Skeletal muscle tissue (tissue), 4 donors: ENCODE measurements around the gene PODNL1. TPM values are rescaled to one million over a fixed set of nuclear protein-coding genes. Genes with fewer than 3 reads are reported as not detected.
A peak's percentile ranks its signal among the peaks of the same experiment; 100 is the strongest.
"Not testable (repeated sequence)": the region's sequence is repeated elsewhere in the genome, so short reads cannot be mapped to it uniquely, and the experiment has no call there.

Experiments
- H3K27ac ChIP-seq: one replicate; pipeline ENCODE4 v1.7.0; 2013; ENCODE audit warnings: mild to moderate bottlenecking, low read depth, low read length, inconsistent platforms
- H3K27me3 ChIP-seq, 3 donors: one replicate each; pipeline ENCODE4 v1.7.0; 2013; ENCODE audit warnings: low read length in 3 of 3; ENCODE audit not compliant: control insufficient read depth in 3 of 3, insufficient read depth in 3 of 3
- H3K36me3 ChIP-seq, 3 donors: one replicate each; pipeline ENCODE4 v1.7.0; 2013; ENCODE audit warnings: low read length in 3 of 3; ENCODE audit not compliant: control insufficient read depth in 3 of 3, insufficient read depth in 3 of 3
- H3K4me1 ChIP-seq, 3 donors: one replicate each; pipeline ENCODE4 v1.7.0; 2013; ENCODE audit warnings: low read length in 3 of 3, mild to moderate bottlenecking in 3 of 3; ENCODE audit not compliant: control insufficient read depth in 3 of 3, insufficient read depth in 3 of 3
- H3K4me3 ChIP-seq, 3 donors: one replicate each; pipeline ENCODE4 v1.7.0; 2013; ENCODE audit warnings: low read length in 3 of 3
- H3K9ac ChIP-seq, 3 donors: one replicate each; pipeline ENCODE4 v1.7.0; 2013; ENCODE audit warnings: low read length in 3 of 3, mild to moderate bottlenecking in 3 of 3, moderate library complexity in 2 of 3, low read depth in 1 of 3
- H3K9me3 ChIP-seq, 3 donors: one replicate each; pipeline ENCODE4 v1.7.0; 2013; ENCODE audit warnings: low read length in 3 of 3; ENCODE audit not compliant: control insufficient read depth in 3 of 3
- total RNA-seq: library from RNA; depleted of rRNA; stranded (reverse); fragments of >200 nt; gene quantifications from one replicate; pipeline ENCODE4 v1.2.3, GENCODE V29; 2014
- donor health status: Osteomylitis.

PODNL1 gene
- total RNA-seq, 1 donor from 2014 or later: not detected

DNA sequence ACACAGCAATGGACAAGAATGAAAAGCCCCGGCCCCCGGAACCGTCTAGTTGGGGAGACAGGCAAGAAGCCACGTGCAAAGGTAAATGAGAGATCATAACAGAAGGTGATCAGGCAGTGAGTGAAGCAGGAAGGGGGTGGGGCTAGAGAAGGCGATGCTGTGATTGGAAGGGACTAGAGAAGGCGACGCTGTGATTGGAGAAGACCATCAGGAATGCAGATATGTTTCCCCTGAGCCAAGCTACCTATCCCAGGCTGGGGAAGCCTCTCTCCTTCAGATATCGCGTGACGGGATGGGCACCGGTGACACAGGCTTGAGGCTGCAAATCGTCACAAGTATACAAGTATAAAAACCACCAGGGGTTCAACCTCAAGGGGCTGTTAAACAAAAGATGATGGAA is 35.9 kb upstream of the PODNL1 start:
- Histone ChIP-seq H3K9ac (no peak overlapping the region), H3K27ac (no peak overlapping the region), H3K27me3 (no peaks in the 10 kb centered on the region), H3K4me3 (no peak overlapping the region), H3K36me3 (peaks cover 13 to 24% (median 17%) of the 10 kb centered on the region in 3 donors), H3K4me1 (peaks cover 19 to 32% (median 20%) of the 10 kb centered on the region in 3 donors), H3K9me3 (no peaks in the 10 kb centered on the region)

DNA sequence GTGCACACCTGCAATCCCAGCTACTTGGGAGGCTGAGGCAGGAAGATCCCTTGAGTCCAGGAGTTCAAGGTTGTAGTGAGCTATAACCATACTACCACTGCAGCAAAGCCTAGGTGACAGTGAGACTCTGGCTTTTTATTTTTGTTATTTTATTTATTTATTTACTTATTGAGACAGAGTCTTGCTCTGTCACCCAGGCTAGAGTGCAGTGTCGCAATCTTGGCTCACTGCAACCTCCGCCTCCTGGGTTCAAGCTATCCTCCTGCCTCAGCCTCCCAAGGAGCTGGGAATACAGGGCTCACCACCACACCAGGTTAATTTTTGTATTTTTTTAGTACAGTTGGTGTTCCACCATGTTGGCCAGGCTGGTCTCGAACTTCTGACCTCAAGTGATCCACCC is 35.3 kb upstream of the PODNL1 start:
- H3K4me3 ChIP-seq, H3K27me3 ChIP-seq, H3K9me3 ChIP-seq, H3K27ac ChIP-seq: not testable (repeated sequence)
- Histone ChIP-seq H3K36me3 (peaks cover 19 to 29% (median 22%) of the 10 kb centered on the region in 3 donors), H3K4me1 (peaks cover 18 to 31% (median 19%) of the 10 kb centered on the region in 3 donors), H3K9ac (peak overlapping the region in 1 of 3 donors; percentile 25)

GRCh38 chr19:13972368-13973155 is 34.3 kb upstream of the PODNL1 start:
- no peak overlapping the region for H3K4me3 ChIP-seq
- H3K4me1 ChIP-seq: peaks cover 14 to 25% (median 19%) of the 10 kb centered on the region in 3 donors
- H3K27me3 ChIP-seq: no peaks in the 10 kb centered on the region
- peak overlapping the region in 1 of 3 donors; percentile 25 for H3K9ac ChIP-seq
- H3K36me3 ChIP-seq: peaks cover 21 to 36% (median 30%) of the 10 kb centered on the region in 3 donors
- no peak overlapping the region for H3K27ac ChIP-seq
- H3K9me3 ChIP-seq: no peaks in the 10 kb centered on the region

- H3K27me3 ChIP-seq, H3K27ac ChIP-seq, H3K4me3 ChIP-seq, H3K9me3 ChIP-seq, H3K9ac ChIP-seq: not testable (repeated sequence)
- H3K4me1 ChIP-seq: peaks cover 14 to 25% (median 19%) of the 10 kb centered on the region in 3 donors
- H3K36me3 ChIP-seq: peaks cover 24 to 39% (median 31%) of the 10 kb centered on the region in 3 donors
Measured at GRCh38 chr19:13971868-13972267, 33.7 kb upstream of the PODNL1 start.

DNA sequence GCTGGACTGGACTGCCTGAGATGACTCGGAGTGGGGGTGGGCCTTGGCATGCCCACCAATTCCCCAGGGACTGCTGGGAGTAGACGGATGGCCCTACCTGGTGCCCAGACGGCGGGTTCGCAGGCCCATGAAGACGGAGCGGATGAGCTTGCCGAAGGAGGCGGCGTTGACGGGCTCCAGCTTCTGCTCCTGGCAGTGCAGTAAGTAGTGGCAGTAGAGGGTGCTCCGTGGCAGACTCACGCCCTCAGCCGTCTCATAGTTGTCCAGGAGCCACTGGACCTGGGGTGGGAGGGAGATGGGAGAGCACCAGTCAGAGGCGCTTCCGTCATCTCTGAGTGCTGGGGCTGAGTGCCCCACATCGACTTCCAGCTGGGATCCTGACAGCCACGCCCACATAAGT is 31.7 kb upstream of the PODNL1 start:
- Histone ChIP-seq H3K9me3 (no peaks in the 10 kb centered on the region), H3K27me3 (no peaks in the 10 kb centered on the region), H3K4me3 (no peak overlapping the region), H3K27ac (no peak overlapping the region), H3K4me1 (peaks cover 0 to 6% (median 0%) of the 10 kb centered on the region in 3 donors), H3K9ac (no peak overlapping the region), H3K36me3 (peaks cover 36 to 54% (median 44%) of the 10 kb centered on the region in 3 donors)

GRCh38 chr19:13968999-13969398 is 30.8 kb upstream of the PODNL1 start:
- Histone ChIP-seq H3K4me1 (peaks cover 0 to under 1% (median 0%) of the 10 kb centered on the region in 3 donors), H3K4me3 (no peak overlapping the region), H3K36me3 (peaks cover 34 to 53% (median 47%) of the 10 kb centered on the region in 3 donors), H3K27ac (no peak overlapping the region), H3K9ac (no peak overlapping the region), H3K9me3 (no peaks in the 10 kb centered on the region), H3K27me3 (no peaks in the 10 kb centered on the region)

GRCh38 chr19:13968383-13968935 is 30.2 kb upstream of the PODNL1 start:
- no peaks in the 10 kb centered on the region for H3K9me3 ChIP-seq
- no peaks in the 10 kb centered on the region for H3K27me3 ChIP-seq
- H3K9ac ChIP-seq: no peak overlapping the region
- H3K36me3 ChIP-seq: peaks cover 33 to 53% (median 47%) of the 10 kb centered on the region in 3 donors
- H3K27ac ChIP-seq: no peak overlapping the region
- H3K4me3 ChIP-seq: no peak overlapping the region
- no peaks in the 10 kb centered on the region for H3K4me1 ChIP-seq

DNA sequence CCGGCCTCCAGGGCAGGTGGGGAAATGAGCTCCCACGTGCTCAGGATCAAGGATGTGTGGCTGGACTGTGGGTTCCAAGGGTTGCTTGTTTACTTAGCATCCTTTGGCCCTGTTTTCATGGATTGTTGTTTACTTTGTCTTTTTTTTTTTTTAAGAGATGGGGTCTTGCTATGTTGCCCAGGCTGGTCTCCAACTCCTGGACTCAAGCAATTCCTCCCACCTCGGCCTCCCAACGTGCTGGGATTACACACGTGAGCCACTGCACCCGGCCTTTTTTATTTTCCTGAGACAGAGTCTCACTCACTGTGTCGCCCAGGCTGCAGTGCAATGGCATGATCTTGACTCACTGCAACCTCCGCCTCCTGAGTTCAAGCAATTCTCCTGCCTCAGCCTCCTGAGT is 29.0 kb upstream of the PODNL1 start:
- not testable (repeated sequence) for H3K27me3 ChIP-seq, H3K9ac ChIP-seq, H3K9me3 ChIP-seq, H3K27ac ChIP-seq, H3K4me3 ChIP-seq, H3K4me1 ChIP-seq
- peaks cover 31 to 49% (median 43%) of the 10 kb centered on the region in 3 donors for H3K36me3 ChIP-seq

DNA sequence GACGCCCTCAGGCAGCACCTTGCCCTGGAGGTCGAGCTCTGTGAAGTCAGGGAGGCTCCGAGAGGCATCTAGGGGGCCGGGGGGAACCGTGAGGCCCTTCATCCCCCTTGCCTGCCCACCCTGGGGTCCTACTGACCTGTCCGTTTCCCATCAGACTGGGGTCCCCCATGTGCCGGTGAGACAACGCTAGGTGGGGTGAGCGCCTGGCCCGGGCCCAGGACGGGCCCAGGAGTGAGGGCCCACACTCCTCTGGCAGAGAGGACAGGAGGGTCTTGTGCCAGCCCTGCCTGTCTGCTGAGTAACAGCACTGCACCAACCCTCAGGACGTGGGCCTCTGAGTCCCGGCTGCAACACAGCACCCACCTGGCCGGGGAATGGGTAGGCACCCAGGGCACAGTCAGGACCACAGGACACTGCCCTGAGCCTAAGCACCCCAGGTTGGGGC is 28.5 kb upstream of the PODNL1 start:
- H3K36me3 ChIP-seq: peaks cover 31 to 49% (median 41%) of the 10 kb centered on the region in 3 donors
- no peaks in the 10 kb centered on the region for H3K27me3 ChIP-seq
- no peaks in the 10 kb centered on the region for H3K9me3 ChIP-seq
- no peaks in the 10 kb centered on the region for H3K4me1 ChIP-seq
- no peak overlapping the region for H3K4me3 ChIP-seq
- H3K9ac ChIP-seq: no peak overlapping the region
- no peak overlapping the region for H3K27ac ChIP-seq
